HepG2 (cell line): ENCODE data around the gene ADGRD1. TPM values are rescaled to one million over a fixed set of nuclear protein-coding genes. Genes with fewer than 3 reads are reported as not detected.

Experiments used
- STAT5B ChIP-seq: sonication (generic); formaldehyde crosslinking; IDR thresholded peaks from 2 replicates; pipeline ENCODE4 v1.4.0; 2020; ENCODE audit warnings: missing genetic modification reagents
- WIZ ChIP-seq: sonication (generic); formaldehyde crosslinking; IDR thresholded peaks from 2 replicates; pipeline ENCODE4 v1.5.1; 2020; ENCODE audit warnings: mild to moderate bottlenecking, missing genetic modification reagents
- ZFP1 ChIP-seq: IDR thresholded peaks from 2 replicates; pipeline ENCODE4 v1.6.1; 2016
- ZNF441 ChIP-seq: sonication (generic); formaldehyde crosslinking; IDR thresholded peaks from 2 replicates; pipeline ENCODE4 v1.7.0; 2021; ENCODE audit warnings: missing genetic modification reagents, borderline replicate concordance
- ZNF552 ChIP-seq: sonication (generic); formaldehyde crosslinking; IDR thresholded peaks from 2 replicates; pipeline ENCODE4 v1.9.0; 2022; ENCODE audit warnings: missing genetic modification reagents, mild to moderate bottlenecking, borderline replicate concordance
- polyA plus RNA-seq, 8 experiments: library from polyadenylated mRNA; depleted of rRNA in 3 of 8; stranded (reverse) in 7 of 8; unstranded in 1 of 8; fragments of >200 nt; fragmentation: Illumina TruSeq in 4 of 8; extraction: Trizol in 4 of 8; gene quantifications; 2 replicates each; pipeline versions ENCODE4 v1.2.1 to v1.2.3, GENCODE V29; 2011 to 2016; ENCODE audit warnings: low read depth in 4 of 8, missing spikeins in 1 of 8, mixed read lengths in 1 of 8; ENCODE audit not compliant: insufficient read depth in 1 of 8
- total RNA-seq, 5 experiments: library from RNA; depleted of rRNA; stranded (reverse); fragments of >200 nt; fragmentation: Illumina TruSeq; extraction: Trizol; gene quantifications; 2 replicates each; pipeline ENCODE4 v1.2.3, GENCODE V29; 2016; ENCODE audit warnings: low read depth in 1 of 5
- TF ChIP-seq, protein P1 (sequence below): sonication (generic); formaldehyde crosslinking; IDR thresholded peaks from 2 replicates; pipeline ENCODE4 v1.4.0; 2020; ENCODE audit warnings: mild to moderate bottlenecking, missing genetic modification reagents, borderline replicate concordance
- TF ChIP-seq, protein P2 (sequence below): IDR thresholded peaks from 2 replicates; pipeline ENCODE4 v1.6.1; 2018; ENCODE audit warnings: missing genetic modification reagents, mild to moderate bottlenecking, missing compliant biosample characterization

Gene ADGRD1
- total and polyA plus RNA-seq, 2 of the 13 experiments (the other 11 are each of a cell fraction or from before 2014, with no cell fraction given): 0.46 to 12.4 TPM

DNA sequence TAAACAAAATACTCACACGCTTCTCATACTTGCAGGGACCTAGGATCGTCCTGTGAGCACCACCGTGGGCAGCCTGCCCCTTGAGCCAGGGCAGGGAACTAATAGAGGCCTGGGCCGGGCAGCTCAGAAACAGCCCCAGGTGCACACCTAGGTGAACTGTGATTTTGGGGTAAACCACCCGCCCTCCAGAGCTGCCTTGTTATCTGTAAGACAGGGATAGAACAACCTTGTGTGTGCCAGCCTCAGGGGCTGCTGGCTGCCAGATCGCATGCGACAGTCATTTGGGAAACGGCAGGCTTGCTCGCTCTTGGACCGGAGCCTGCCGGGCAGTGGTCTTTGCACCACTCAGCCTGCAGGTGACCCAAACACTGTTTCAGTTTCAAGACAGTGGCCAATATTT is 86.8 kb downstream of the ADGRD1 start (continued):
- TF ChIP-seq, protein P1, sequence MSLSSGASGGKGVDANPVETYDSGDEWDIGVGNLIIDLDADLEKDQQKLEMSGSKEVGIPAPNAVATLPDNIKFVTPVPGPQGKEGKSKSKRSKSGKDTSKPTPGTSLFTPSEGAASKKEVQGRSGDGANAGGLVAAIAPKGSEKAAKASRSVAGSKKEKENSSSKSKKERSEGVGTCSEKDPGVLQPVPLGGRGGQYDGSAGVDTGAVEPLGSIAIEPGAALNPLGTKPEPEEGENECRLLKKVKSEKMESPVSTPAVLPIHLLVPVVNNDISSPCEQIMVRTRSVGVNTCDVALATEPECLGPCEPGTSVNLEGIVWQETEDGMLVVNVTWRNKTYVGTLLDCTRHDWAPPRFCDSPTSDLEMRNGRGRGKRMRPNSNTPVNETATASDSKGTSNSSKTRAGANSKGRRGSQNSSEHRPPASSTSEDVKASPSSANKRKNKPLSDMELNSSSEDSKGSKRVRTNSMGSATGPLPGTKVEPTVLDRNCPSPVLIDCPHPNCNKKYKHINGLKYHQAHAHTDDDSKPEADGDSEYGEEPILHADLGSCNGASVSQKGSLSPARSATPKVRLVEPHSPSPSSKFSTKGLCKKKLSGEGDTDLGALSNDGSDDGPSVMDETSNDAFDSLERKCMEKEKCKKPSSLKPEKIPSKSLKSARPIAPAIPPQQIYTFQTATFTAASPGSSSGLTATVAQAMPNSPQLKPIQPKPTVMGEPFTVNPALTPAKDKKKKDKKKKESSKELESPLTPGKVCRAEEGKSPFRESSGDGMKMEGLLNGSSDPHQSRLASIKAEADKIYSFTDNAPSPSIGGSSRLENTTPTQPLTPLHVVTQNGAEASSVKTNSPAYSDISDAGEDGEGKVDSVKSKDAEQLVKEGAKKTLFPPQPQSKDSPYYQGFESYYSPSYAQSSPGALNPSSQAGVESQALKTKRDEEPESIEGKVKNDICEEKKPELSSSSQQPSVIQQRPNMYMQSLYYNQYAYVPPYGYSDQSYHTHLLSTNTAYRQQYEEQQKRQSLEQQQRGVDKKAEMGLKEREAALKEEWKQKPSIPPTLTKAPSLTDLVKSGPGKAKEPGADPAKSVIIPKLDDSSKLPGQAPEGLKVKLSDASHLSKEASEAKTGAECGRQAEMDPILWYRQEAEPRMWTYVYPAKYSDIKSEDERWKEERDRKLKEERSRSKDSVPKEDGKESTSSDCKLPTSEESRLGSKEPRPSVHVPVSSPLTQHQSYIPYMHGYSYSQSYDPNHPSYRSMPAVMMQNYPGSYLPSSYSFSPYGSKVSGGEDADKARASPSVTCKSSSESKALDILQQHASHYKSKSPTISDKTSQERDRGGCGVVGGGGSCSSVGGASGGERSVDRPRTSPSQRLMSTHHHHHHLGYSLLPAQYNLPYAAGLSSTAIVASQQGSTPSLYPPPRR (CRISPR knock-in tag): no peak
- TF ChIP-seq WIZ (CRISPR knock-in tag) (no peak), ZFP1 (no peak), ZNF552 (CRISPR knock-in tag) (no peak), ZNF441 (CRISPR knock-in tag) (no peak), STAT5B (CRISPR knock-in tag) (no peak)
- TF ChIP-seq, protein P2, sequence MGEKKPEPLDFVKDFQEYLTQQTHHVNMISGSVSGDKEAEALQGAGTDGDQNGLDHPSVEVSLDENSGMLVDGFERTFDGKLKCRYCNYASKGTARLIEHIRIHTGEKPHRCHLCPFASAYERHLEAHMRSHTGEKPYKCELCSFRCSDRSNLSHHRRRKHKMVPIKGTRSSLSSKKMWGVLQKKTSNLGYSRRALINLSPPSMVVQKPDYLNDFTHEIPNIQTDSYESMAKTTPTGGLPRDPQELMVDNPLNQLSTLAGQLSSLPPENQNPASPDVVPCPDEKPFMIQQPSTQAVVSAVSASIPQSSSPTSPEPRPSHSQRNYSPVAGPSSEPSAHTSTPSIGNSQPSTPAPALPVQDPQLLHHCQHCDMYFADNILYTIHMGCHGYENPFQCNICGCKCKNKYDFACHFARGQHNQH: no peak
